ELF-1 (cell line): ENCODE data around the gene TMC2.

Experiments used
- DNase-seq: peaks from one replicate; pipeline ENCODE4 v3.0.0-alpha.2; 2016; ENCODE audit warnings: low read depth, low spot score

Gene TMC2

DNA sequence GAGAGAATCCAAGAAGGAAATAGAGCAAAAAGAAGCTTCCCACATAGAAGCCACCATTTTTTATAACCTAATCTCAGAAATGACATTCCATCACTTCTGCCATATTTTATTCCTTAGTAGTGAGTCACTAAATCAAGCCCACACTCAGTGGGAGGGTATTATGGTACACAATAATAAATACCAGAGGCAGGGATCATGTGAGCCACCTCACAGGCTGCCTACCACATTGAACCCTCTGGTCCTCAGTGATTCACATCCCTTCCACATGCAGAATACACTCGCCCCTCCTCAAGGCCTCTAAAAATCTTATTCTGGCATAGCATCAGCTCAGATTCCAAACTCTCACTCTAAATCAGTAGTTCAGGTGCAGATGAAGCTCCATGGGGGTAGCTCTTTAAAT lies 49.4 kb downstream of the TMC2 start:
- DNase-seq, result no peak

GRCh38 chr20:2593756-2594155 lies 57.4 kb downstream of the TMC2 start:
- no peak for DNase-seq

DNA sequence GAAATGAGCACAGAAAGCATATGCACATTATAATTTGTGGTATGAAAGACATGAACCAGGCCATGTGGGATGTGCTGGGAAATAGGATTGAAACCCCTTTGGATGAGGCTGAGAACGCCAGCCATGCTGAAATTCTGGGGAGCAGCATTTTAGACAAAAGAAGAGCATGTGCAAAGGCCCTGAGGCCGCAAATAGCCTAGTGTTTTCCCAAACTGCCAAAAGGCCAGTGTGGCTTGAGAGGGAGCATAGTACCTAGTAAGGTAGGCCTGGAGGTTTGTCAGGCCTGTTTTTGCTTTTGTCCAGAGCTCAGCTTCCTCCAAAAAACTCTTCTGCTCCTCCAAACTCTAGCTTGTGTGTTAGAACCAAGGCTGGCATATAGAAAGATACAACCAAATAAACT lies 58.7 kb downstream of the TMC2 start:
- DNase-seq, result no peak

DNA sequence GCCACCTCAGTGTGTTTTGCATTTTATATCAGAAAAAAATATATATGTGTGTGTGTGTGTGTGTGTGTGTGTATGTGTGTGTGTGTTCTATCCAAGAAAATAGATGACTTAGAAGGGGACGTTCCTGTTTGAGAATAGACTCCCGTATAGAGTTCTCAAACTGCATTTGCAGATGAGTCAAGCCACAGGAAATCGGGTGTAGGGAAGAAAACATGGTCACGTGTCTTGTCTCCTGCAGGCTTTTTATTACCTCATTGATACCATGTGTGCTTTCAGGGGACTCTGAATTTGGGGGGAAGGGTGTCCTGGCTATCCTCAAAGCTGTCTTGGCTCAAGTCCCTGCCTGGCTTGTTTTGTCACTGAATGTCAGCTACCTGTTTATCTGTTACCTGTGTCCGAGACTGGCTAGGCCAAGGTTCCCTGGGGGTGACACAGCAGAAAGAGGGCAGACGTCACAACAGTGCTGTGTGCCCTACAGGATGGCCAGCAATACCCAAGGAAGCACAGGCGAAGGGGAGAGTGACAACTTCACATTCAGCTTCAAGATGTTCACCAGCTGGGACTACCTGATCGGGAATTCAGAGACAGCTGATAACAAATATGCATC lies 60.4 kb downstream of the TMC2 start:
- no peak for DNase-seq

DNA sequence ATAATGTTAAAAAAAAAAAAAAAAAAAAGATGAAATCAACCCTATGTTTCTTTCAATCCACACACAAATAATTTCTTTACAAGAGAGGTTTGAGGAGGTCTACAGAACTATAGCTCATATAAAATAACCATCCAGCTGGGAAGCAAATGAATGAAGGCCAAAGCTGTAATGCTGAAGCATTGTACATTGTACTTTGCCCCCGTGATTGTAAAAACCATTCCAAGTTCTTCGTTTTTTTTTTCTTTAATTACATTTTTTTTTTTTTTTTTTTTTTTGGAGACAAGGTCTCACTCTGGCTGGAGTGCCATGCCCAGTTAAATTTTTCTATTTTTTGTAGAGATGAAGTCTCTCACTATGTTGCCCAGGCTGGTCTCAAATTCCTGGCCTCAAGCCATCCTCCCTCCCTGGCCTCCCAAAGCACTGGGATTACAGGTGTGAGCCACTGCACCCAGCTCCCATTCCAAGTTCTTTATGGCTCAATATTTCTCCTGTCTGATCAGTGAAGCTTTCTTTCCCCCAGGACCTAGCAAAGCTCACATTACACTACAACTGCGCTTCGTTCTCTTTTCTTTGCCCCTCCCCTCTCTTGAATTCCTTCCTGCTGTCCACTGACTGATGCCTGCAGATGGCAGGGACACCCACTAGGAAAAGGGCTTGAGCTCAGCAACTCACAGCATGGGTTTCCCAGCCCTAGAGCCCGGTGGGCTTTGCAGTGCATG lies 63.1 kb downstream of the TMC2 start:
- peak; percentile 74 for DNase-seq

GRCh38 chr20:2602046-2602735 lies 65.8 kb downstream of the TMC2 start:
- DNase-seq, result no peak

GRCh38 chr20:2602746-2603145 lies 66.4 kb downstream of the TMC2 start:
- DNase-seq, result no peak

DNA sequence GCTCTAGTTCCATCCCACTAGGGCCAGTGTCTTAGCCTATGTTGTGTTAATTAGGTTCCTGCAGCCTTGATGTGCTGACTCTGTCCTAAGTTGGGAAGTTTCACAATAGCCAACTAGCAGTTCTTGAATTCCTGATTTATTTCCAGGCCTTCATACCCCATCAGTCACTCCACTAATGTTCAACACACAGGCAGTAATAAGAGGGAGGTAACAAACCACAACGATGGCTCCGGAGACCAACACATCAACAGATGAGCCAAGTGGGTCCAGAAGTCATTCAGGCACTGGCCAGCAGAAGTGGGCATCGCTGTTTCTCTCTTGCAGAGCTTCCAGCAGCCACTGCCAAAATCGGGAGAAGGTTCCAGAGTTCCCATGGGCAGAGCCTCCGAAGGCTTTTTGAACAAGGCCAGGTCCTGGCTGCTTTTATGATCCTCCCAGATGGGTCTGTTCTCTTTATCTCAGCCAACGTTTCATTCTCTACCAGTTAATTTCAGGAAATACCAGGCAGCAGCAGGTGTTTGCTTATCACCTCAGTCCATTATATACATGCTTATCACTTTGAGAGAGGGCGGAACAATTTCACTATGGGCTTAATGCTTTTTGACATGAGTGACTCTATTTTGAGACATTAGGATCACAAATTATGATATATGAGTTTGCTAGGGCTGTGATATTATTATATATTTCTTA lies 67.6 kb downstream of the TMC2 start:
- DNase-seq, result no peak

- DNase-seq, result no peak
Observed at GRCh38 chr20:2604506-2604835, 68.1 kb downstream of the TMC2 start.

DNA sequence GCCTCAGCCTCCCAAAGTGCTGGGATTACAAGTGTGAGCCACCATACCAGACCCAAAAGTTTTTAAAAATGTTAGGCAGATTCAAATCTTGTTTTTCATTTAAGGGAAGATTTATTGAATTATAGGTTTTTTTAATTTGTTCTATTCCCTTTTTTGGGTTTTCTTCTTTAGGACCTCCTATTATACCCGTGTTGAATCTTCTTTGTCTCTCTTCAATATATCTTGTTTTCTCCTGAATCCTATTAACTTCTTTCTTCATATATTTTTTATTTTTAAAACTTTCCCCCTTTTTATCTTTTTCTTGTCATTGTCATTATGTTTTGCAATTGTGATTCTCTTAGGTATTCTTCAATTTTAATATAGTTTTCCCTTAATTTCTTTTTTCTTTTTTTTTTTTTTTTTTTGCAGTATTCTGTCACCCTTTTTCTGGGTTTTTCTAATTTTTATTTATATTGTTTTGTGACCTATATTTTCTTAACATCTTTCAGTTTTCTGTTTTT lies 70.2 kb downstream of the TMC2 start:
- DNase-seq, result no peak

DNA sequence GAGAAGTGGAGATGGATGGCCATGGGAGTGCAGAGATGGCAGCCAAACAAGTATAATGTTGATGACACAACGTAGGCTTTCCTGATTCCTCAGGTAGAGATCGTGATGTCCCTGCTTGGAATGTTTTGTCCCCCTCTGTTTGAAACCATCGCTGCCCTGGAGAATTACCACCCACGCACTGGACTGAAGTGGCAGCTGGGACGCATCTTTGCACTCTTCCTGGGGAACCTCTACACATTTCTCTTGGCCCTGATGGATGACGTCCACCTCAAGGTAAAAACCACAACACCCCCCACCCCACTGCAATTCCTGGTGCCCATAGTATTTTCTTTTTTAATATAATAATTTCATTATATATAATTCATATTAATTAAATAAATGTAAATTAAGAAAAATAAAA lies 74.0 kb downstream of the TMC2 start:
- no peak for DNase-seq

DNA sequence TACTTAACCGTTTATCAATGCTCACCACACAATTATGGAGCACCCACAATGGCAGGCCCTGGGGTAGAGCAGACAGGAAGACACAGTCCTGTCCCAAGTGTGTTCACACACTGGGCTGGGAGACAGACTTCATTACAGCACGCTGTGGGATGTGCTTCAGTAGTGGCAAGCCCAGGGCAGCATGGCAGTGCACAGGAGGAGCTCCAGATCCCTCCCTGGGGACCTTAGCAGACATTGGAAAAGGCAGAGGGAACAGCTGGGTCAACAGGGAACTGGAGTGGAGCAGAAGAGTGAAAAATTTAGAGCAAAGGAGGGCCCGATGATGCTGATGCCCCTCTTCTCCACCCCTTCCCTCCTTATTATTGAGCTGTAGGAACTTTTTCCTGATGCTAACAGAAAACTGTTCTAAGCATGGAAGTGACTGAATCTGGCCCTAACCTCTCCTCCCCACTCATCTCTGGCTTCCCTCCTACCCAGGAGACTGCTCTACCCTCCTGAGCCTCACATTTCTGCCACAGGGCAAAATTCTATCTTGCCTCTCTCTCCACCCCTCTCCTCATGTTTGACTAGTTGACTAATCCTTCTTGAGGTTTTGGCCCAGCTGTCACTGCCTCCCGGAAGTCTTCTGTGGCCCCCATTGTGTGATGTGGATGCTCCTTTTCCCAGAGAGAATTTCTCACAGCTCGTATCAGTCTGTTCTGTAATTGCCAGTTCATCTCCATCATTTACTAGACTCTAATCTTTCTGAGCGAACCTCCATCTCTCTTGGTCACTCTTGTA lies 74.8 kb downstream of the TMC2 start:
- no peak for DNase-seq

DNA sequence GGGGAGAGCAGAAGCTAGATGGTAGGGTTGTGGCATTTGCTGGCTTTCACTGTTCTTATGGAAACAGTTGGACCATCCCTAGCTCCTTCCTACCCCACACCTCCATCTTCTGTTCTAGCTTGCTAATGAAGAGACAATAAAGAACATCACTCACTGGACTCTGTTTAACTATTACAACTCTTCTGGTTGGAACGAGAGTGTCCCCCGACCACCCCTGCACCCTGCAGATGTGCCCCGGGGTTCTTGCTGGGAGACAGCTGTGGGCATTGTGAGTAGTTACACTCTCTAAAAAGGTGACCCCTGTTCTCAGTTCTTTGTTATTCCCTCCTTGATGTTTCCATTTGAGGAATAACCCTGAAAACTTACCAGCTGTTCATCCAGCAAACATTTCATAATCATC lies 75.7 kb downstream of the TMC2 start:
- DNase-seq, result no peak

DNA sequence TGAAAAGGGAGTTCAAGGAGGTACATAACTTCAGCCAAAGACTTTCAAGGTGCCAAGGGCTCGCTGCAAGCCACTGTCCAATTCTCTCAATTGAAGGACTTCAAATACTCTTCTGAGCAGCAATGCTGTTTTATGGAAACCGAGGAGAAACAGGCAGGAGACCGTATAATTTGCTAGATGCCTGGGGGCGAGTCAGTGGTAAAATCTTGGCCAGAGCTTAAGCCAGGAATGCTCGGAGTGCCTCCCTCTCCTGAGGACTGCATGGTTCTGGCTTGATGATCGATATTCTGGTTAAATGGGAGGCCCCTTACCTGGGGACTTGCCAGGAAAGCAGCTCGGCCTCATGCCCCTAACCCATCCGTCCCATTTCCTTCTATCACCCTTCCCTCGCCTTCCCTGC lies 80.3 kb downstream of the TMC2 start:
- DNase-seq, result peak; percentile 22

- DNase-seq, result no peak
Observed at GRCh38 chr20:2617099-2617714, 80.8 kb downstream of the TMC2 start.

GRCh38 chr20:2618815-2619214 lies 82.4 kb downstream of the TMC2 start:
- no peak for DNase-seq

DNA sequence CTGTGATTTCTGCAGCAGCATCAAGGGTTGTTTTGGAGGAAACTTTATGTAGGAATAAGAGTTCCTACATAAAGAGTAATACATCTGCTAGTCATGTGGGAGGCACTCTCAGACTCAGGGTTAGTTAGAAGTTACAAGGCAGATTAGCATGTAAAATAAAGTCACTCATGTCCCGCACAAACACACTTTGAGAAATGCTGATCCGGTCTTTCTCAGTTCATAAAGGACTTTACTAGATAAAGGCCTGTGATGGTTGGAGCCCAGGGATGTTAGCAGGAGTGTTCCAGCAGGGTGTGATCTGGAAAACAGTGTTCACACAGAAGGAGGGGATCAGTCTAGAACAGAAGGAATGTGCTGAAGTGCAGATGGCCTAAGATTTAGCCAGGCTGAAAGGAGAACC lies 83.0 kb downstream of the TMC2 start:
- DNase-seq, result no peak

DNA sequence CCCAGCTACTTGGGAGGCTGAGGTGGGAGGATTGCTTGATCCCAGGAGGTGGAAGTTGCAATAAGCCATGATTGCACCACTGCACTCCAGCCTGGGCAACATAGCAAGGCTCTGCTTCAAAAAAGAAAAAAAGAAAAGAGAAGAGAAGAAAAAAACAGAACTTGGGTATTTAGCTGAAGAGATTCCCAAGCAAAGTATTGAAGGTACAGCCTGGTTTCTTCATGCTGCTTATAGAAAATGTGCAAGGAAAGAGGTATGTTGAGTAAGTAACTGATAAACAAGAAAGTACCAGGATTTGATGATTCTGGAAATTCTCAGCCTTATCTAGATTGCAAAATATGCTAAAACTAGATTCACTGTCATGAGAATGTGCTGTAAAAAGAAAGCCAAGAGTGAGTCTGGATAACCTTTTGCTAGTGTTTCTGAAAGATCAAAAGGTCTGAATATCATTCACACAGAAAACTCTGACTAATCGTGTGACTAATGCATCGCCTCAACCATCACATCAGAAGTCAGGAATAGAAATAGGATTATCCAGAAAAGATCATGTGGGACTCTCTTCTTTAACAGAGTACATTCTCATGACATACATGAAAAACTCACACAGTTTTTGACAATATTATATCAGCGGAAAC lies 83.7 kb downstream of the TMC2 start:
- DNase-seq, result no peak

DNA sequence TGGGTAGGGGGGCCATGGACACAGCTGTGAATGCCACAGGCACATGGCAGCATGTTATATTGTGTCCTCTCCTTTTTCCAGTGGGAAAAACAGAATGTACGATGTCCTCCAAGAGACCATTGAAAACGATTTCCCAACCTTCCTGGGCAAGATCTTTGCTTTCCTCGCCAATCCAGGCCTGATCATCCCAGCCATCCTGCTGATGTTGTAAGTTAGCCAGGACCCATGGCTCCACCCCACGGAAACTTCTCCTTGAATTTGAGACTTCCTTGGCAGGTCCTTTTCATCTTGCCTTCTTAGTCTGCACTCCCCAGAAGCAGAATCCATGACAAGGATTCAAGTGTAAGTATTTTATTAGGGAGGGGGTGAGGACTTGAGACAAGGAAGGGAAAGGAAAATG lies 87.8 kb downstream of the TMC2 start:
- DNase-seq, result no peak

DNA sequence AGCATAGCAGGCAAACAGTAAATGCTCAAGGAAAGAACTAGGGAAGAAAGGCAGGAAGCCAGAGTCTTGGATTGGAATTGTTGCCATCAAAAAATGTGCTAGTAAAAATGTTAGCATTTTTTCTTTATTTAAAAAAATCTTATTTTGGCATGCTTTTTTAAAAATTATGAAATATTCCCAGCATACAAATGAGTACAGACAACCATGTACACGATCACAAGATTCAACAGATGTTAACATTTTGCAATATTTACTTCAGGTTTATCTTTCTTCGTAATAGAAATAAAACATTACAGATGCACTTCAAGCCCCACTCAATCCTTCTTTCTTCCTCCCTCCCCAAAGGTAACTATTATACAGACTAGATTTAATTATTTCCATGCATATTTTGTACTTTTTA lies 88.7 kb downstream of the TMC2 start:
- no peak for DNase-seq
